Measurements from ENCODE around the gene NME8.

- TF ChIP-seq CTCF (conservative IDR thresholded peaks at IDR 0.05; ENCODE audit: low read depth, low read length) = 0 out of 2 replicates have a peak, but pooled peaks have one; percentile 19
- no peak for TF ChIP-seq EZH2 (IDR thresholded peaks at IDR 0.05; ENCODE audit: low read length, unreplicated experiment)
These were observed 70.1 kb downstream of the NME8 start for GRCh38 chr7:37918526-37918925.
